Measurements from ENCODE around the gene TAPBP.
"Not testable (repeated sequence)": the region's sequence is repeated elsewhere in the genome, so short reads cannot be mapped to it uniquely, and the experiment has no call there.

TAPBP gene

GRCh38 chr6:33273924-33274902 lies 39.7 kb downstream of the TAPBP start:
- DNase-seq, result no peak

GRCh38 chr6:33273129-33273923 lies 40.6 kb downstream of the TAPBP start:
- DNase-seq, result no peak

GRCh38 chr6:33272275-33273128 lies 41.4 kb downstream of the TAPBP start:
- no peak for DNase-seq

- DNase-seq, result peak; percentile 78
Observed at GRCh38 chr6:33271468-33272274, 42.2 kb downstream of the TAPBP start, which contains the start of the genes RPS18 and VPS52. TSS of gene RPS18 (plus strand) at chr6:33272075. CDS start at chr6:33272120, 45 bp downstream. TSS of gene VPS52 (minus strand) at chr6:33271876. CDS start at chr6:33271675, 201 bp downstream.

GRCh38 chr6:33271117-33271467 lies 42.8 kb downstream of the TAPBP start:
- no peak for DNase-seq

GRCh38 chr6:33264015-33264414 lies 49.9 kb downstream of the TAPBP start:
- DNase-seq, result no peak

- not testable (repeated sequence) for DNase-seq
Observed at GRCh38 chr6:33262490-33262889, 51.4 kb downstream of the TAPBP start.

- DNase-seq, result no peak
Observed at GRCh38 chr6:33259032-33259431, 54.8 kb downstream of the TAPBP start.

GRCh38 chr6:33254591-33254990 lies 59.3 kb downstream of the TAPBP start:
- no peak for DNase-seq

- no peak for DNase-seq
Observed at GRCh38 chr6:33252759-33253158, 61.1 kb downstream of the TAPBP start.

- no peak for DNase-seq
Observed at GRCh38 chr6:33251395-33252012, 62.4 kb downstream of the TAPBP start.

GRCh38 chr6:33250731-33251130 lies 63.1 kb downstream of the TAPBP start:
- DNase-seq, result no peak

- DNase-seq, result no peak
Observed at GRCh38 chr6:33249732-33250630, 63.9 kb downstream of the TAPBP start.

Measured in NCI-H2107 (cell line).